Measurements from ENCODE around the gene DNAH12. TPM values are rescaled to one million over a fixed set of nuclear protein-coding genes. Genes with fewer than 3 reads are reported as not detected.

Gene DNAH12
- total and polyA plus RNA-seq, 10 of the 15 experiments (the other 5 are each of a cell fraction or from before 2014, with no cell fraction given): under 0.01 to 0.35 (median 0.08) TPM

- TF ChIP-seq ZBTB11 (CRISPR knock-in tag; IDR thresholded peaks at IDR 0.05): no peak
- TF ChIP-seq ZBTB33 (IDR thresholded peaks at IDR 0.05): no peak
Observed at GRCh38 chr3:57288403-57288802, 255.7 kb downstream of the DNAH12 start (continued).

GRCh38 chr3:57287205-57287604 lies 256.9 kb downstream of the DNAH12 start:
- no peak overlapping the region for H3K4me2 ChIP-seq (ENCODE audit: control insufficient read depth, insufficient read depth)
- RAD21 ChIA-PET (ENCODE audit: unreplicated experiment): no interaction called here
- CTCF ChIA-PET: no interaction called here
- POLR2A ChIA-PET: interaction anchor here (0.6 kb wide), 1 partner anchor 94 kb away, joined by 4 read pairs; no protein-coding TSS in a partner anchor
- H3K9me3 ChIP-seq (replicated peaks; ENCODE audit: control insufficient read depth, insufficient read depth, low read length): no peaks in the 10 kb centered on the region; the same call in 2 of the 3 replicates
- no peak overlapping the region for H2AFZ ChIP-seq (ENCODE audit: control insufficient read depth, low read depth, low read length)
- ATAC-seq (no peak), FAIRE-seq (no peak), DNase-seq (ENCODE audit: low read depth, low spot score) (no peak)
- TF ChIP-seq CREM (IDR thresholded peaks at IDR 0.05; ENCODE audit: low read depth) (no peak), ZBED1 (IDR thresholded peaks at IDR 0.05; ENCODE audit: borderline replicate concordance) (no peak), EP300 (IDR thresholded peaks at IDR 0.05; ENCODE audit: borderline replicate concordance in 1 of 2, control insufficient read depth in 1 of 2, low read depth in 2 of 2, low read length in 2 of 2) (no peak), GABPA (IDR thresholded peaks at IDR 0.05; ENCODE audit: low read depth) (no peak), MYC (IDR thresholded peaks at IDR 0.05; ENCODE audit: insufficient read depth, insufficient read length, insufficient replicate concordance, low read length, severe bottlenecking) (no peak)
- no peaks in the 10 kb centered on the region for H3K79me2 ChIP-seq (ENCODE audit: control insufficient read depth, insufficient read depth, low read length)
- no peaks in the 10 kb centered on the region for H3K36me3 ChIP-seq (ENCODE audit: control insufficient read depth in 2 of 2, insufficient read depth in 2 of 2, low read length in 1 of 2)
- no peaks in the 10 kb centered on the region for H3K27me3 ChIP-seq (replicated peaks in 1 of 2; ENCODE audit: control insufficient read depth in 2 of 2, insufficient read depth in 2 of 2, low read length in 1 of 2)
- WGBS (ENCODE audit: insufficient coverage, insufficient replicate concordance, low lambda C conversion rate, missing lambda C conversion rate): 0% methylated on average over 2 of the region's 2 CpGs
- H3K4me1 ChIP-seq (ENCODE audit: control insufficient read depth, insufficient read depth, low read length): no peaks in the 10 kb centered on the region
- BruUV-seq (replicated peaks): no TSS peak
- H3K27ac ChIP-seq (ENCODE audit: control insufficient read depth, insufficient read depth): no peak overlapping the region
- no peak overlapping the region for H3K9ac ChIP-seq (ENCODE audit: control insufficient read depth, insufficient read depth, low read length)
- no peak overlapping the region for H3K4me3 ChIP-seq
- SMC1A ChIA-PET (ENCODE audit: uncharacterized antibody, unreplicated experiment): no interaction called here
- in situ Hi-C loops (cut with MboI): no loop called here
- no peaks in the 10 kb centered on the region for H4K20me1 ChIP-seq (ENCODE audit: control insufficient read depth, insufficient read depth)
- intact Hi-C loops (cut with micrococcal nuclease; ENCODE audit: unreplicated experiment): no loop called here
